CD4-positive, alpha-beta T cell treated with Interleukin-1 beta for 1 hour (primary cell): Measurements from ENCODE around the gene PRPH.
A peak's percentile ranks its signal among the peaks of the same experiment; 100 is the strongest.

ENCODE experiments used
- DNase-seq, 2 donors: peaks; one replicate each; pipeline ENCODE4 v3.0.0-alpha.2; 2020 to 2022

Gene PRPH

GRCh38 chr12:49347311-49348193, 52.6 kb downstream of the PRPH start:
- peak; percentile 75 to 81 for DNase-seq
